PC-3 (cell line): ENCODE measurements around the gene CATSPERZ.

ENCODE experiments used
- EZH2 ChIP-seq: fragments of 300-600 bp; sonication (generic); IDR thresholded peaks from one replicate; pipeline ENCODE4 v1.6.1; 2017; ENCODE audit warnings: antibody characterized with exemption, mild to moderate bottlenecking, low read length; ENCODE audit not compliant: unreplicated experiment
- TF ChIP-seq, protein P1 (sequence below): fragments of 300-600 bp; sonication (generic); conservative IDR thresholded peaks from 2 replicates; pipeline ENCODE4 v1.5.1; 2017; ENCODE audit warnings: antibody characterized with exemption, low read depth, mild to moderate bottlenecking, low read length

DNA sequence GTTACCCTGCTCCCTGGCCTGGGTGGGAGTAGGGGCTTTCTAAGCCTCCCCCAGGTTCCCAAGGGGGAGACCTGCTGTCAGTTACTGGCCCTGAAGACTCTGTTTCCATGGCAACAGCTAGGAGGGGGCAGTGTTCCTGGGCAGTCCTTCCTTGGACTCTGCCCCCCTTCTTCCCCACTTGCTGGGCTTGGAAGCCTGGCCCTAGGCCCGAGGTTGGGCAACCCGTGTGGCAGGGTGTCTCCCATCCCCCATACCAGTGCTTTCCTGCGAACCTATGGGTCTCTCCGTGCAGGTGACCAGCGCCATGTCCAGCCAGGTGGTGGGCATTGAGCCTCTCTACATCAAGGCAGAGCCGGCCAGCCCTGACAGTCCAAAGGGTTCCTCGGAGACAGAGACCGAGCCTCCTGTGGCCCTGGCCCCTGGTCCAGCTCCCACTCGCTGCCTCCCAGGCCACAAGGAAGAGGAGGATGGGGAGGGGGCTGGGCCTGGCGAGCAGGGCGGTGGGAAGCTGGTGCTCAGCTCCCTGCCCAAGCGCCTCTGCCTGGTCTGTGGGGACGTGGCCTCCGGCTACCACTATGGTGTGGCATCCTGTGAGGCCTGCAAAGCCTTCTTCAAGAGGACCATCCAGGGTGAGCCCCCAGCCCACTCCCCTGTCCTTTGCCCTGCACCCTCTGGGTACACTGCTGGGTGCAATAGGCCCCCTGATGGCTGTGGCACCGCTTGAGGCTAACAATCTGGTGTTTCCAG is 6.9 kb downstream of the CATSPERZ start:
- TF ChIP-seq, protein P1, sequence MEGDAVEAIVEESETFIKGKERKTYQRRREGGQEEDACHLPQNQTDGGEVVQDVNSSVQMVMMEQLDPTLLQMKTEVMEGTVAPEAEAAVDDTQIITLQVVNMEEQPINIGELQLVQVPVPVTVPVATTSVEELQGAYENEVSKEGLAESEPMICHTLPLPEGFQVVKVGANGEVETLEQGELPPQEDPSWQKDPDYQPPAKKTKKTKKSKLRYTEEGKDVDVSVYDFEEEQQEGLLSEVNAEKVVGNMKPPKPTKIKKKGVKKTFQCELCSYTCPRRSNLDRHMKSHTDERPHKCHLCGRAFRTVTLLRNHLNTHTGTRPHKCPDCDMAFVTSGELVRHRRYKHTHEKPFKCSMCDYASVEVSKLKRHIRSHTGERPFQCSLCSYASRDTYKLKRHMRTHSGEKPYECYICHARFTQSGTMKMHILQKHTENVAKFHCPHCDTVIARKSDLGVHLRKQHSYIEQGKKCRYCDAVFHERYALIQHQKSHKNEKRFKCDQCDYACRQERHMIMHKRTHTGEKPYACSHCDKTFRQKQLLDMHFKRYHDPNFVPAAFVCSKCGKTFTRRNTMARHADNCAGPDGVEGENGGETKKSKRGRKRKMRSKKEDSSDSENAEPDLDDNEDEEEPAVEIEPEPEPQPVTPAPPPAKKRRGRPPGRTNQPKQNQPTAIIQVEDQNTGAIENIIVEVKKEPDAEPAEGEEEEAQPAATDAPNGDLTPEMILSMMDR: no peak
- no peak for TF ChIP-seq EZH2
